RWPE1 (cell line): ENCODE measurements around the gene CPTP.

ENCODE experiments used
- CTCF ChIA-PET: fragments of 350-600 bp; sonication (Branson Sonifier 250); formaldehyde crosslinking; extraction: SDS; loops from one replicate; lab custom pipeline; 2021; lab: Yijun Ruan, JAX
- POLR2A ChIA-PET: fragments of 400-600 bp; formaldehyde crosslinking; extraction: SDS; loops from one replicate; lab custom pipeline; 2020; ENCODE audit warnings: antibody characterized with exemption; ENCODE audit not compliant: low non-redundant PET; lab: Yijun Ruan, JAX
- DNase-seq: peaks from one replicate; pipeline ENCODE4 v3.0.0; 2012; ENCODE audit warnings: low spot score
- H3K27ac ChIP-seq: fragments of 450-650 bp; 2 replicates; pipeline ENCODE4 v1.5.1; 2017
- TF ChIP-seq, protein P1 (sequence below): fragments of 450-650 bp; conservative IDR thresholded peaks from 2 replicates; pipeline ENCODE4 v1.5.1; 2017; ENCODE audit warnings: low read depth, mild to moderate bottlenecking

CPTP gene

DNA sequence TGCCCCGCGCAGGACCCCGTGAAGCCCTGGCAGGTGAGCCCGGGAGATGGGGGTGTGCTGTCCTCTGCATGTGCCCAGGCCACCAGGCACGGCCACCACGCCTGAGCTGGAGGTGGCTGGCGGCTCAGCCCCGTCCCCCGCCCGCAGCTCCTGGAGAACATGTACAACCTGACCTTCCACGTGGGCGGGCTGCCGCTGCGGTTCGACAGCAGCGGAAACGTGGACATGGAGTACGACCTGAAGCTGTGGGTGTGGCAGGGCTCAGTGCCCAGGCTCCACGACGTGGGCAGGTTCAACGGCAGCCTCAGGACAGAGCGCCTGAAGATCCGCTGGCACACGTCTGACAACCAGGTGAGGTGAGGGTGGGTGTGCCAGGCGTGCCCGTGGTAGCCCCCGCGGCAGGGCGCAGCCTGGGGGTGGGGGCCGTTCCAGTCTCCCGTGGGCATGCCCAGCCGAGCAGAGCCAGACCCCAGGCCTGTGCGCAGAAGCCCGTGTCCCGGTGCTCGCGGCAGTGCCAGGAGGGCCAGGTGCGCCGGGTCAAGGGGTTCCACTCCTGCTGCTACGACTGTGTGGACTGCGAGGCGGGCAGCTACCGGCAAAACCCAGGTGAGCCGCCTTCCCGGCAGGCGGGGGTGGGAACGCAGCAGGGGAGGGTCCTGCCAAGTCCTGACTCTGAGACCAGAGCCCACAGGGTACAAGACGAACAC, 8.3 kb downstream of the CPTP start:
- ChIA-PET POLR2A (no interaction called here), CTCF (interaction anchor here (2.0 kb wide), 1 partner anchor 12 kb away, joined by 6 read pairs; no protein-coding TSS in a partner anchor)
- DNase-seq: no peak
- H3K27ac ChIP-seq: peak overlapping the region; percentile 68
- TF ChIP-seq, protein P1, sequence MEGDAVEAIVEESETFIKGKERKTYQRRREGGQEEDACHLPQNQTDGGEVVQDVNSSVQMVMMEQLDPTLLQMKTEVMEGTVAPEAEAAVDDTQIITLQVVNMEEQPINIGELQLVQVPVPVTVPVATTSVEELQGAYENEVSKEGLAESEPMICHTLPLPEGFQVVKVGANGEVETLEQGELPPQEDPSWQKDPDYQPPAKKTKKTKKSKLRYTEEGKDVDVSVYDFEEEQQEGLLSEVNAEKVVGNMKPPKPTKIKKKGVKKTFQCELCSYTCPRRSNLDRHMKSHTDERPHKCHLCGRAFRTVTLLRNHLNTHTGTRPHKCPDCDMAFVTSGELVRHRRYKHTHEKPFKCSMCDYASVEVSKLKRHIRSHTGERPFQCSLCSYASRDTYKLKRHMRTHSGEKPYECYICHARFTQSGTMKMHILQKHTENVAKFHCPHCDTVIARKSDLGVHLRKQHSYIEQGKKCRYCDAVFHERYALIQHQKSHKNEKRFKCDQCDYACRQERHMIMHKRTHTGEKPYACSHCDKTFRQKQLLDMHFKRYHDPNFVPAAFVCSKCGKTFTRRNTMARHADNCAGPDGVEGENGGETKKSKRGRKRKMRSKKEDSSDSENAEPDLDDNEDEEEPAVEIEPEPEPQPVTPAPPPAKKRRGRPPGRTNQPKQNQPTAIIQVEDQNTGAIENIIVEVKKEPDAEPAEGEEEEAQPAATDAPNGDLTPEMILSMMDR: no peak

DNA sequence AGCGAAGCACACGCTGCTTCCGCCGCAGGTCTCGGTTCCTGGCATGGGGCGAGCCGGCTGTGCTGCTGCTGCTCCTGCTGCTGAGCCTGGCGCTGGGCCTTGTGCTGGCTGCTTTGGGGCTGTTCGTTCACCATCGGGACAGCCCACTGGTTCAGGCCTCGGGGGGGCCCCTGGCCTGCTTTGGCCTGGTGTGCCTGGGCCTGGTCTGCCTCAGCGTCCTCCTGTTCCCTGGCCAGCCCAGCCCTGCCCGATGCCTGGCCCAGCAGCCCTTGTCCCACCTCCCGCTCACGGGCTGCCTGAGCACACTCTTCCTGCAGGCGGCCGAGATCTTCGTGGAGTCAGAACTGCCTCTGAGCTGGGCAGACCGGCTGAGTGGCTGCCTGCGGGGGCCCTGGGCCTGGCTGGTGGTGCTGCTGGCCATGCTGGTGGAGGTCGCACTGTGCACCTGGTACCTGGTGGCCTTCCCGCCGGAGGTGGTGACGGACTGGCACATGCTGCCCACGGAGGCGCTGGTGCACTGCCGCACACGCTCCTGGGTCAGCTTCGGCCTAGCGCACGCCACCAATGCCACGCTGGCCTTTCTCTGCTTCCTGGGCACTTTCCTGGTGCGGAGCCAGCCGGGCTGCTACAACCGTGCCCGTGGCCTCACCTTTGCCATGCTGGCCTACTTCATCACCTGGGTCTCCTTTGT, 9.1 kb downstream of the CPTP start:
- TF ChIP-seq, protein P1: no peak
- ChIA-PET POLR2A (no interaction called here), CTCF (interaction anchor here (1.2 to 2.0 kb wide), 2 partner anchors 12 to 38 kb away, joined by 4 to 6 read pairs; no protein-coding TSS in a partner anchor)
- DNase-seq: no peak
- H3K27ac ChIP-seq: peak overlapping the region; percentile 68

DNA sequence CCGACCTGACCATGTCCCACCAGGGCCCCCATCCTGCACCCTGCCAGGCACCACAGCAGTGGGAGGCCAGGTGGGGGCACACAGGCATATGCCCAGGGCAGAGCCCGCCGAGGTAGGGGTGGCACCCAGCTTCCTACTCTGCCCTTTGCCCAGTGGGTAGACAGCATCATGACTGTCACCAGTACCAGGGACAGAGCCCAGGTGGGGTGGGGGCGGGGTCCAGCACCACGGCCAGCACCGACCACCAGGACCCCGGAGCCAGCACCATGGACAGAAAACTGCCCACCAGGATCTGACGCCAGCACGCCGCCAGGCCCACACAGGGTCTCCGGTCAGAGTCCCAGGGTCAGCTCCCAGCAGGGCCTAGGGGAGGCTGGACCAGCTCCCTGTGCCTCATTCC, 10.2 kb downstream of the CPTP start:
- POLR2A ChIA-PET: interaction anchor here (0.6 kb wide), 1 partner anchor 63 kb away, joined by 4 read pairs; no protein-coding TSS in a partner anchor
- TF ChIP-seq, protein P1: no peak

DNA sequence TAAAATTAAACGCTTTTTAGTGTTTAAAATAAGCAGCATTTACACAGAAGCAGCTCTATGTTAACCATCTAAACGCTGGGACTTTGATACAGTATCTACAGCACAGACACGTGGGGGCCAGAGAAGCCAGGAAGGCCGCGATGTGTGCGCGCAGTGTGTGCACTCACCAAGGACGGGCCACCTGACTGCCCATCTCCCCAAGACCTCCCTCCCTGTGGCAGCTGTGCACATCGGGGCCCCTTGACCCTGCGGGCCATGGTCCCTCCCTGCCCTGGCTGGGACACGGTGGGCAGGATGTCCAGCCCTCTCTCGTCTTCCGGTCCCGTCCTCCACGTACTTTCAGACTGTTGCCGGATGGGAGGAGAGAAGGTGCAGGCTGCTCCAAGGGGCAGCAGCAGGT, 10.7 kb downstream of the CPTP start:
- H3K27ac ChIP-seq: peak overlapping the region; percentile 68
- TF ChIP-seq, protein P1: no peak
- POLR2A ChIA-PET: no interaction called here
- DNase-seq: no peak
- CTCF ChIA-PET: no interaction called here

More for the DNA sequence above, 10.2 kb downstream of the CPTP start:
- no peak for DNase-seq
- CTCF ChIA-PET: interaction anchor here (0.6 to 2.0 kb wide), 3 partner anchors 10 to 37 kb away, joined by 3 to 6 read pairs (median 4); no protein-coding TSS in a partner anchor
- H3K27ac ChIP-seq: peak overlapping the region; percentile 68

DNA sequence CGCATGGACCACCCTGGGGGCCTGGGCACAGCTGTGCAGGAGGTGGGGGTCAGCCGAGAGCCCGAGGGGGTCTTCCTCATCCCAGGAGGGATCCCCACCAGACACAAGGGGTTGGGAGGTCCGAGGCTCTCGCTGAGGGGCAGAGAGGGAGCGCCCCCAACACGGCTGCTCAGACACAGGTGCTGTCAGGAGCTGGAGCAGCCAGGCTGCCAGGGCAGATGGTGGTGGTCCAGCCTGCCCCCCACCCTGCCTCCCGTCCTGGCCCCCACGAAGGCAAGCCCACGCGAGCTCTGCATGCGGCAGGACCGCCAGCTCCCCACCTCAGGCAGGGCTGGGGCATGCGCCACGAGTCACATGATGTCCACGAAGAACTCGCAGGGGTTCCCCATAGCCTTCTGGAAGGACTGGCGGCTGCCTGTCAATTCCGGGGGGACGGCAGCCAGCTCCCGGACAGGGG, 11.2 kb downstream of the CPTP start:
- POLR2A ChIA-PET: no interaction called here
- H3K27ac ChIP-seq: peak overlapping the region; percentile 68
- CTCF ChIA-PET: interaction anchor here (0.9 kb wide), 1 partner anchor 36 kb away, joined by 3 read pairs; no protein-coding TSS in a partner anchor

DNA sequence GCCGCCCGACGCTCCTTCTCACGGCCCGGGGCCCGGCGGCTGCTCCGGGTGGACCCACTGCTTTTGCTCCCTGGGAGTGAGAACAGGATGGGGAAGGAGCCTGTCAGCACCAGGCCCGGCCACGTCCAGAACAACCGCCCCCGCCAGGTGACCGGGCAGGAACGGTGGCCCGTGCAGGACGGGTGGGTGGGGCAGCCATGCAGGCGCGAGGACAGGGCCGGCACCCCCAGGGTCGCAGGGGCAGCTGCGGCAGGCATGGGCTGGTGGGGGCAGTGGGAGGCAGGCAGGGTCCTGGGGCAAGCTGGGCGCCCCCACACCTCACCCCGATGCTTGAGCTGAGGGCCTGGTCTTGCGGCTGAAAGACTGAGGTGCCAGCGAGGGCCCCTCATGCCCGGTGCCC, 11.8 kb downstream of the CPTP start:
- H3K27ac ChIP-seq: peak overlapping the region; percentile 68
- ChIA-PET CTCF (interaction anchor here (0.9 kb wide), 1 partner anchor 37 kb away, joined by 3 read pairs; no protein-coding TSS in a partner anchor), POLR2A (no interaction called here)
- DNase-seq: no peak
- TF ChIP-seq, protein P1: no peak

More for the DNA sequence above, 11.2 kb downstream of the CPTP start:
- DNase-seq: no peak
- TF ChIP-seq, protein P1: no peak
